ENCODE measurements around the gene CRLF2.
"Not testable (repeated sequence)": the region's sequence is repeated elsewhere in the genome, so short reads cannot be mapped to it uniquely, and the experiment has no call there.

GRCh38 chrX:1156681-1157455 lies 55.6 kb downstream of the CRLF2 start:
- not testable (repeated sequence) for TF ChIP-seq CTCF, POLR2A (IDR thresholded peaks at IDR 0.05)
